WTC11 (cell line): ENCODE measurements around the gene PTPRB. TPM values are rescaled to one million over a fixed set of nuclear protein-coding genes. Genes with fewer than 3 reads are reported as not detected.
A peak's percentile ranks its signal among the peaks of the same experiment; 100 is the strongest.

Experiments
- ATAC-seq: fragments of 200-7000 bp; cut with Tn5 transposase; 2 replicates; pipeline ENCODE4 v1.10.0; 2021; ENCODE audit warnings: mild to moderate bottlenecking, moderate library complexity
- CTCF ChIA-PET: fragments of 300-600 bp; sonication (Branson Sonifier 250); formaldehyde crosslinking; loops from one replicate; lab custom pipeline; 2021; ENCODE audit warnings: antibody characterized with exemption; lab: Charles Lee
- POLR2A ChIA-PET: fragments of 350-600 bp; sonication (Branson Sonifier 250); formaldehyde crosslinking; loops from one replicate; lab custom pipeline; 2021; ENCODE audit warnings: antibody characterized with exemption; lab: Charles Lee
- DNase-seq: peaks from one replicate; pipeline ENCODE4 v3.0.0; 2021; ENCODE audit warnings: low spot score
- H3K27ac Mint-ChIP-seq: 2 replicates; pipeline ENCODE4 v1.8.0; 2021; ENCODE audit warnings: mixed read lengths
- H3K27me3 Mint-ChIP-seq: 2 replicates; pipeline ENCODE4 v1.8.0; 2021; ENCODE audit warnings: low read depth, mild to moderate bottlenecking, moderate library complexity, mixed read lengths
- H3K36me3 Mint-ChIP-seq: 2 replicates; pipeline ENCODE4 v1.8.0; 2021; ENCODE audit warnings: mixed read lengths
- H3K4me1 Mint-ChIP-seq: 2 replicates; pipeline ENCODE4 v1.8.0; 2022; ENCODE audit warnings: mixed read lengths
- H3K4me3 Mint-ChIP-seq: 2 replicates; pipeline ENCODE4 v1.8.0; 2021; ENCODE audit warnings: mild to moderate bottlenecking, moderate library complexity, mixed read lengths
- H3K9me3 Mint-ChIP-seq: 2 replicates; pipeline ENCODE4 v1.8.0; 2021; ENCODE audit warnings: mixed read lengths
- AFF4 ChIP-seq: sonication (generic); formaldehyde crosslinking; IDR thresholded peaks from 2 replicates; pipeline ENCODE4 v1.8.1; 2023; ENCODE audit warnings: mild to moderate bottlenecking, missing genetic modification reagents, borderline replicate concordance
- ATF6 ChIP-seq: sonication (generic); formaldehyde crosslinking; IDR thresholded peaks from 2 replicates; pipeline ENCODE4 v1.8.1; 2023; ENCODE audit warnings: mild to moderate bottlenecking, missing genetic modification reagents
- E2F1 ChIP-seq: sonication (generic); formaldehyde crosslinking; IDR thresholded peaks from 2 replicates; pipeline ENCODE4 v1.8.0; 2022; ENCODE audit warnings: mild to moderate bottlenecking, missing genetic modification reagents
- E2F5 ChIP-seq: sonication (generic); formaldehyde crosslinking; IDR thresholded peaks from 2 replicates; pipeline ENCODE4 v1.8.1; 2022; ENCODE audit warnings: mild to moderate bottlenecking, moderate library complexity, missing genetic modification reagents
- IRF2 ChIP-seq: sonication (generic); formaldehyde crosslinking; IDR thresholded peaks from 2 replicates; pipeline ENCODE4 v1.8.0; 2022; ENCODE audit warnings: low read depth, missing genetic modification reagents, borderline replicate concordance
- MXD4 ChIP-seq: fragments of 250-450 bp; sonication (Bioruptor Pico); IDR thresholded peaks from 2 replicates; pipeline ENCODE4 v1.8.0; 2021; ENCODE audit warnings: mild to moderate bottlenecking, moderate library complexity, borderline replicate concordance
- NFE2L1 ChIP-seq: sonication (generic); formaldehyde crosslinking; IDR thresholded peaks from 2 replicates; pipeline ENCODE4 v1.8.1; 2023; ENCODE audit warnings: missing genetic modification reagents
- OVOL2 ChIP-seq: fragments of 250-450 bp; sonication (Bioruptor Pico); IDR thresholded peaks from 2 replicates; pipeline ENCODE4 v1.9.0; 2021; ENCODE audit warnings: mild to moderate bottlenecking, borderline replicate concordance
- SMAD4 ChIP-seq: sonication (generic); formaldehyde crosslinking; IDR thresholded peaks from 2 replicates; pipeline ENCODE4 v1.8.0; 2022; ENCODE audit warnings: mild to moderate bottlenecking, missing genetic modification reagents
- SOX15 ChIP-seq: fragments of 250-450 bp; sonication (Bioruptor Pico); IDR thresholded peaks from 2 replicates; pipeline ENCODE4 v1.9.0; 2021; ENCODE audit warnings: mild to moderate bottlenecking
- ZBTB21 ChIP-seq: sonication (generic); formaldehyde crosslinking; IDR thresholded peaks from 2 replicates; pipeline ENCODE4 v1.8.1; 2023; ENCODE audit warnings: mild to moderate bottlenecking, missing genetic modification reagents, borderline replicate concordance
- ZBTB43 ChIP-seq: sonication (generic); formaldehyde crosslinking; IDR thresholded peaks from 2 replicates; pipeline ENCODE4 v1.8.1; 2023; ENCODE audit warnings: mild to moderate bottlenecking, missing genetic modification reagents
- ZNF317 ChIP-seq: sonication (generic); formaldehyde crosslinking; IDR thresholded peaks from 2 replicates; pipeline ENCODE4 v1.8.1; 2023; ENCODE audit warnings: low read depth, mild to moderate bottlenecking, moderate library complexity, missing genetic modification reagents, borderline replicate concordance
- total RNA-seq: library from RNA; stranded (reverse); gene quantifications from 3 replicates; pipeline ENCODE4 v1.2.3, GENCODE V29; 2021
- TF ChIP-seq, protein P1 (sequence below): sonication (generic); formaldehyde crosslinking; IDR thresholded peaks from 2 replicates; pipeline ENCODE4 v1.8.1; 2022; ENCODE audit warnings: missing genetic modification reagents, borderline replicate concordance

The PTPRB gene
- total RNA-seq, 1 experiment from 2014 or later: 3.3 TPM

DNA sequence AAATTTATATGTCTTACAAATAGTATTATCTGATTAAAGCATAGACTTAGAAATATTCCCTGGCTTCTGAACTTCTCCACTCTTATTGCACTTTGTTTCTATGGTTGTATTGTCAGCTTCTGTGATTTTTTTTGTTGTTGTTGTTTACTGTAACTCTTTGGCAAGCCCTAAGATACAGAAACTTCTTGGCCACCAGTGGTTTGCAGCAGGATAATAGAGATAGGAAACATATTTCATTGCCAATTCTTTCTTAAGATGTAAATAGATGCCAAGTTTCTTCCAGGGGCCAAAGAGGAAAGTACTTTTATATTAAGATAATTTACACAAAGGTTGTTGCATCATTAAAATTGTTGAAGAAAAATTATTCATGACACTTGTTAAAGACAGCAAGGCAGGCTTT lies 123.8 kb downstream of the PTPRB start:
- ChIA-PET CTCF (no interaction called here), POLR2A (no interaction called here)
- H3K4me3 Mint-ChIP-seq: no peak overlapping the region
- H3K27ac Mint-ChIP-seq: no peak overlapping the region
- H3K9me3 Mint-ChIP-seq: peaks cover 21% of the 10 kb centered on the region
- peaks cover 15% of the 10 kb centered on the region for H3K36me3 Mint-ChIP-seq
- ATAC-seq (no peak), DNase-seq (no peak)
- H3K4me1 Mint-ChIP-seq: 0 out of 2 replicates have a peak, but pooled peaks cover 3% of the 10 kb centered on the region
- H3K27me3 Mint-ChIP-seq: peaks cover 9% of the 10 kb centered on the region; the same call in 1 of the 2 replicates
- TF ChIP-seq ZBTB21 (CRISPR knock-in tag) (no peak), ZBTB43 (CRISPR knock-in tag) (no peak), E2F1 (CRISPR knock-in tag) (no peak)
- TF ChIP-seq, protein P1, sequence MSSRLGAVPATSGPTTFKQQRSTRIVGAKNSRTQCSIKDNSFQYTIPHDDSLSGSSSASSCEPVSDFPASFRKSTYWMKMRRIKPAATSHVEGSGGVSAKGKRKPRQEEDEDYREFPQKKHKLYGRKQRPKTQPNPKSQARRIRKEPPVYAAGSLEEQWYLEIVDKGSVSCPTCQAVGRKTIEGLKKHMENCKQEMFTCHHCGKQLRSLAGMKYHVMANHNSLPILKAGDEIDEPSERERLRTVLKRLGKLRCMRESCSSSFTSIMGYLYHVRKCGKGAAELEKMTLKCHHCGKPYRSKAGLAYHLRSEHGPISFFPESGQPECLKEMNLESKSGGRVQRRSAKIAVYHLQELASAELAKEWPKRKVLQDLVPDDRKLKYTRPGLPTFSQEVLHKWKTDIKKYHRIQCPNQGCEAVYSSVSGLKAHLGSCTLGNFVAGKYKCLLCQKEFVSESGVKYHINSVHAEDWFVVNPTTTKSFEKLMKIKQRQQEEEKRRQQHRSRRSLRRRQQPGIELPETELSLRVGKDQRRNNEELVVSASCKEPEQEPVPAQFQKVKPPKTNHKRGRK (CRISPR knock-in tag): no peak

DNA sequence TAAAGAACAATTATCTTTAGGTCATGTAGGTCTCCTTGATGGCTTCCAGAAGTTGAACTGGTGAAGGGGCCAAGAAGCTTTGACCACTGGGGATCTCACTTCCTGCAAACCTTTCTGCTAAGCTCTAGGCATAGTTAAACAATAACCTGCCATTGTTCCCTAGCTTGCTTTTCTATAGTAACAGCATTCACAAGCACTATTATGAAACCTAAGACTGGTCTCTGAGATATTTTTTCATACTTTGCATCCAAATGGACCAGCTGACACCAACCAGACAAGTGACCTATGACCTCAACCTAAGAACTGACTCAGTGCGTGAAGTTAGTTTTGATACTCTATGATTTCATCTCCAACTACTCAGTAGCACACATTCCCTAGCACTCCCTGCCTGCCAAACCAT lies 129.1 kb downstream of the PTPRB start:
- Mint-ChIP-seq H3K36me3 (peaks cover 20% of the 10 kb centered on the region), H3K4me1 (peaks cover 22% of the 10 kb centered on the region), H3K27me3 (peaks cover 13% of the 10 kb centered on the region; the same call in 1 of the 2 replicates), H3K27ac (no peak overlapping the region), H3K9me3 (peaks cover 36% of the 10 kb centered on the region), H3K4me3 (no peak overlapping the region)
- no peak for TF ChIP-seq OVOL2 (CRISPR knock-in tag)
- no peak for TF ChIP-seq IRF2 (CRISPR knock-in tag)
- TF ChIP-seq SOX15 (CRISPR knock-in tag): no peak
- POLR2A ChIA-PET: no interaction called here
- DNase-seq (no peak), ATAC-seq (no peak)
- CTCF ChIA-PET: no interaction called here

GRCh38 chr12:70507442-70507841 lies 129.8 kb downstream of the PTPRB start:
- ChIA-PET POLR2A (no interaction called here), CTCF (no interaction called here)
- peaks cover 13% of the 10 kb centered on the region; the same call in 1 of the 2 replicates for H3K27me3 Mint-ChIP-seq
- H3K27ac Mint-ChIP-seq: no peak overlapping the region
- H3K36me3 Mint-ChIP-seq: peaks cover 20% of the 10 kb centered on the region
- H3K4me1 Mint-ChIP-seq: peaks cover 22% of the 10 kb centered on the region
- H3K9me3 Mint-ChIP-seq: peaks cover 38% of the 10 kb centered on the region
- peak; percentile 92 for ATAC-seq
- no peak for DNase-seq
- TF ChIP-seq SMAD4 (CRISPR knock-in tag): no peak
- TF ChIP-seq ATF6 (CRISPR knock-in tag): no peak
- TF ChIP-seq NFE2L1 (CRISPR knock-in tag): peak; percentile 89; the same call in 1 of the 2 replicates
- H3K4me3 Mint-ChIP-seq: no peak overlapping the region; the same call in 1 of the 2 replicates

DNA sequence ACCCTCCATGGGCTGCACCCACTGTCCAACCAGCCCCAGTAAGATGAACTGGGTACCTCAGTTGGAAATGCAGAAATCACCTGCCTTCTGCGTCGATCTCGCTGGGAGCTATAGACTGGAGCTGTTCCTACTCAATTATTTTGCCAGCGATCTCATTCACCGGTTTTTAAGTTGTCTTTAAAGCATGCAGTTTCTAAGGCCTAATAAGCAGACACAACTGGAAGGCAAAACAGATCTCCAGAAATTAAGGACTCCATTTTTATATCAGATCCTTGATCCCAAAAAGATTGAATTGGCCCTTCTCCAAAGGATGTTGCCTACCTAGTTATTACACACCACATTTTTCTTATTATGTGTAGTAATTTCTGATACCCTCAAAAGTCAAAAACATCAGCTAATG lies 139.7 kb downstream of the PTPRB start:
- peaks cover 79% of the 10 kb centered on the region for H3K9me3 Mint-ChIP-seq
- H3K27ac Mint-ChIP-seq: no peak overlapping the region
- no peaks in the 10 kb centered on the region; the same call in none of the 2 replicates for H3K27me3 Mint-ChIP-seq
- DNase-seq: no peak
- H3K36me3 Mint-ChIP-seq: peaks cover 51% of the 10 kb centered on the region
- no peaks in the 10 kb centered on the region for H3K4me1 Mint-ChIP-seq
- no peak for ATAC-seq
- ChIA-PET POLR2A (no interaction called here), CTCF (interaction anchor here (0.6 kb wide), 1 partner anchor 619 kb away, joined by 3 read pairs; no protein-coding TSS in a partner anchor)
- no peak overlapping the region for H3K4me3 Mint-ChIP-seq
- no peak for TF ChIP-seq ZBTB21 (CRISPR knock-in tag)
- no peak for TF ChIP-seq ZBTB43 (CRISPR knock-in tag)
- no peak for TF ChIP-seq ZNF317 (CRISPR knock-in tag)
- no peak for TF ChIP-seq MXD4 (CRISPR knock-in tag)
- no peak for TF ChIP-seq E2F5 (CRISPR knock-in tag)
- TF ChIP-seq AFF4 (CRISPR knock-in tag): no peak
